ENCODE data around the gene DPEP2.

DNA sequence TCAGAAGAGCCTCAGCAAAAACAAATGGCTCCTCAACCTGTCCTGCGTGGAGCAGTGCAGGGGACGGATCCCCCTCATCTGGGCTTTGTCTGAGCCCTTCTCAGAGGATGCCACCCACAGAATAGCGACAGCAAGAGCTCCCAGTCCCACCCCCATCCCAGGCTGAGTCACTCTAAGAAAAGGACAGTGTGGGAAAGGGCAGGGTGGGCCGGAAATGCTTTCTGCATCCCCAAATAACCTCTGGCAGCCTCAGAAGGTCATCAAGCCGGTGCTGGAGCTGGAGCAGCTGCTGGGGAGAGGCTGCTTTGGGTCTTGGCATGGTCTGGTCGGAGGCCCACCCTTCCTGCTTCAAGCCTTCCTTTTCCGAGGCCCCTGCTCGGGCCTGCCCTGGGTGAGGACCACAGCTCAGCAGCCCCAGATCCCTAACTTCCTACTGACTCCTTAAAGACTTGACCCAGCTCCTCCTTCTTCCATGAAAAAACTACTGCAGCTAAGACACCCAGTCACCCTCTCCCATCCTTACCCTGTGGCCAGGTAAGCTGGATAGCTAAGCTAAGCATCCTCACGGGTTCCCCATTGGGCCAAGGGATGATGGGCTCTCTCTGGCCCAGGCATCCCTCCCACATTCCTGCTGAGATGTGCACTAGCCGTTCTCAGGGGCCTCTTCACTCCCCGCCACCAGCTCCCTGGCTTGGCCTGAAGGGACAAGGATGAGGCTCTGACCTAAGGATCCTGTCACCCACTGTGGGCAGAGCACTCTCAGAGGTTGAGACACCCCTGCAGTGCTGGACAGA, 39.6 kb downstream of the DPEP2 start:
- no peak; a peak in 1 of 4 replicates for TF ChIP-seq POLR2A (IDR thresholded peaks at IDR 0.05; ENCODE audit: insufficient read depth in 1 of 2, low read depth in 2 of 2, low read length in 2 of 2)
- TF ChIP-seq, protein P1, sequence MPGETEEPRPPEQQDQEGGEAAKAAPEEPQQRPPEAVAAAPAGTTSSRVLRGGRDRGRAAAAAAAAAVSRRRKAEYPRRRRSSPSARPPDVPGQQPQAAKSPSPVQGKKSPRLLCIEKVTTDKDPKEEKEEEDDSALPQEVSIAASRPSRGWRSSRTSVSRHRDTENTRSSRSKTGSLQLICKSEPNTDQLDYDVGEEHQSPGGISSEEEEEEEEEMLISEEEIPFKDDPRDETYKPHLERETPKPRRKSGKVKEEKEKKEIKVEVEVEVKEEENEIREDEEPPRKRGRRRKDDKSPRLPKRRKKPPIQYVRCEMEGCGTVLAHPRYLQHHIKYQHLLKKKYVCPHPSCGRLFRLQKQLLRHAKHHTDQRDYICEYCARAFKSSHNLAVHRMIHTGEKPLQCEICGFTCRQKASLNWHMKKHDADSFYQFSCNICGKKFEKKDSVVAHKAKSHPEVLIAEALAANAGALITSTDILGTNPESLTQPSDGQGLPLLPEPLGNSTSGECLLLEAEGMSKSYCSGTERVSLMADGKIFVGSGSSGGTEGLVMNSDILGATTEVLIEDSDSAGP (CRISPR knock-in tag; IDR thresholded peaks at IDR 0.05; ENCODE audit: borderline replicate concordance): no peak
- TF ChIP-seq CHD2 (IDR thresholded peaks at IDR 0.05; ENCODE audit: low read depth, low read length): no peak
- TF ChIP-seq, protein P2, sequence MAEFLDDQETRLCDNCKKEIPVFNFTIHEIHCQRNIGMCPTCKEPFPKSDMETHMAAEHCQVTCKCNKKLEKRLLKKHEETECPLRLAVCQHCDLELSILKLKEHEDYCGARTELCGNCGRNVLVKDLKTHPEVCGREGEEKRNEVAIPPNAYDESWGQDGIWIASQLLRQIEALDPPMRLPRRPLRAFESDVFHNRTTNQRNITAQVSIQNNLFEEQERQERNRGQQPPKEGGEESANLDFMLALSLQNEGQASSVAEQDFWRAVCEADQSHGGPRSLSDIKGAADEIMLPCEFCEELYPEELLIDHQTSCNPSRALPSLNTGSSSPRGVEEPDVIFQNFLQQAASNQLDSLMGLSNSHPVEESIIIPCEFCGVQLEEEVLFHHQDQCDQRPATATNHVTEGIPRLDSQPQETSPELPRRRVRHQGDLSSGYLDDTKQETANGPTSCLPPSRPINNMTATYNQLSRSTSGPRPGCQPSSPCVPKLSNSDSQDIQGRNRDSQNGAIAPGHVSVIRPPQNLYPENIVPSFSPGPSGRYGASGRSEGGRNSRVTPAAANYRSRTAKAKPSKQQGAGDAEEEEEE (CRISPR knock-in tag; IDR thresholded peaks at IDR 0.05; ENCODE audit: borderline replicate concordance): no peak

Measured in HepG2 (cell line).